ENCODE results near the gene VTN.

GRCh38 chr17:28385037-28385400 lies 14.9 kb upstream of the VTN start:
- no peak for TF ChIP-seq EP300 (conservative IDR thresholded peaks at IDR 0.05; ENCODE audit: poor library complexity, severe bottlenecking)
- TF ChIP-seq, protein P1, sequence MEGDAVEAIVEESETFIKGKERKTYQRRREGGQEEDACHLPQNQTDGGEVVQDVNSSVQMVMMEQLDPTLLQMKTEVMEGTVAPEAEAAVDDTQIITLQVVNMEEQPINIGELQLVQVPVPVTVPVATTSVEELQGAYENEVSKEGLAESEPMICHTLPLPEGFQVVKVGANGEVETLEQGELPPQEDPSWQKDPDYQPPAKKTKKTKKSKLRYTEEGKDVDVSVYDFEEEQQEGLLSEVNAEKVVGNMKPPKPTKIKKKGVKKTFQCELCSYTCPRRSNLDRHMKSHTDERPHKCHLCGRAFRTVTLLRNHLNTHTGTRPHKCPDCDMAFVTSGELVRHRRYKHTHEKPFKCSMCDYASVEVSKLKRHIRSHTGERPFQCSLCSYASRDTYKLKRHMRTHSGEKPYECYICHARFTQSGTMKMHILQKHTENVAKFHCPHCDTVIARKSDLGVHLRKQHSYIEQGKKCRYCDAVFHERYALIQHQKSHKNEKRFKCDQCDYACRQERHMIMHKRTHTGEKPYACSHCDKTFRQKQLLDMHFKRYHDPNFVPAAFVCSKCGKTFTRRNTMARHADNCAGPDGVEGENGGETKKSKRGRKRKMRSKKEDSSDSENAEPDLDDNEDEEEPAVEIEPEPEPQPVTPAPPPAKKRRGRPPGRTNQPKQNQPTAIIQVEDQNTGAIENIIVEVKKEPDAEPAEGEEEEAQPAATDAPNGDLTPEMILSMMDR (IDR thresholded peaks at IDR 0.05; ENCODE audit: poor library complexity, severe bottlenecking) = no peak
